Activated CD8-positive, alpha-beta memory T cell treated with anti-CD3 and anti-CD28 coated beads for 1 hour (primary cell): Measurements from ENCODE around the gene GMDS.

Experiments
- DNase-seq, 2 donors: peaks; one replicate each; pipeline ENCODE4 v3.0.0-alpha.2; 2020; ENCODE audit warnings: low read depth in 1 of 2; ENCODE audit errors: extremely low read depth in 1 of 2

GMDS gene

DNA sequence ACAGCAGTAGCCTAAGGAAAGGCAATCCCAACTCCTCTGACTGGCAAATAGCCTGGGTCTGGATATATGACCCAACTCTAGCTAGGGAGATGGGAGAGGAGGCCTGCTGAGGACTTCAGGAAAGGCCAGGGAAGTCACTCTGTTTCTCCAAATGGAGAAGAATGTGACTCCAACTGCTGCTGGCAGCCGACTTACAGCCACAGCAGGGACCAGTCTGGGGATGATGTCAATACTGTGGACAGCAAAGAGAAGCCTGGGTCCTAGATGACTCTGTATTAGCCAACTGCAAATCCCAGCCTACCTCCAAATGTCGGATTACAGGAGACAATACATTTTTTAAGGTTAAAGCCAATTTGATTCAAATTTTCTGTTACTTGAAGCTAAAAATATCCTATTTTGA lies 403.1 kb downstream of the GMDS start:
- no peak for DNase-seq

GRCh38 chr6:1841136-1841535 lies 404.3 kb downstream of the GMDS start:
- DNase-seq = no peak

GRCh38 chr6:1840491-1841121 lies 404.8 kb downstream of the GMDS start:
- no peak for DNase-seq

DNA sequence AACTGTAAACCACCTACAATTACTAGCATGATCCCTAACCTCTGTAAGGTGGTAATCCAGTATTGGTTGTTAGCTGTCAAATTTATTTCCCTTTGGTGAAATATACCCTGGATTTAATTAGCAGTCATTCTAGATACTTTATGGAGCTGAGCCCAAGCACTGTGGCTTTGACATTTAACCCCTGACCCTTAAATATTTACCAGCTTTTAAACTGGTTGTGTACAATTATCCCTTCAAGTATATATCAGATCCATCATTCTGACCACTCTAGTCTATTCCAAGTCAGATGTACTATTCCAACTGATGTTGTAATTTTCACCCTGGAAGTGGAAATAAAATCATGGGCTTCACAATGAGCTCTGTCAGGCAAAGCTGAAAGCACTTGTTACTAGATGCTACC lies 406.0 kb downstream of the GMDS start:
- no peak for DNase-seq

- DNase-seq = no peak
These were observed 406.7 kb downstream of the GMDS start for GRCh38 chr6:1838604-1839213.

DNA sequence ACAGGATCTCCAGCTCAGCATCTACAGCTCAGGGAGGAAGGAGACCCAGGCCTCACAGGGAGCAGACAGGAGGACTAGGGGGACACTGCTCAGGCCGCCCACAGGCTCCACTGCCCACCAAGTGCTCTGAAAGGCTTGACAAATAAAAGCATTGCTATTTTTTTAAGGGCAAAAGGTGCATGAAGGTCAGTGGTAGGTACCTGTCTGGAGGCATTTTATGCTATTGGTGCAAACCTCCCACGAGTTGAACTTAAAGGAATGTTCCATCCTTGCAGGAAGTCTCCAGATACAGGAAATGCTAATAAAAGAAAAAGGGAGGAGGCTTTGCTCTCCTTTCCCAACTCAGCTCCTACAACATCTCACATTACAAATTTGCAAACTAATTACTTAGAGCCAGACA lies 407.6 kb downstream of the GMDS start:
- no peak for DNase-seq

DNA sequence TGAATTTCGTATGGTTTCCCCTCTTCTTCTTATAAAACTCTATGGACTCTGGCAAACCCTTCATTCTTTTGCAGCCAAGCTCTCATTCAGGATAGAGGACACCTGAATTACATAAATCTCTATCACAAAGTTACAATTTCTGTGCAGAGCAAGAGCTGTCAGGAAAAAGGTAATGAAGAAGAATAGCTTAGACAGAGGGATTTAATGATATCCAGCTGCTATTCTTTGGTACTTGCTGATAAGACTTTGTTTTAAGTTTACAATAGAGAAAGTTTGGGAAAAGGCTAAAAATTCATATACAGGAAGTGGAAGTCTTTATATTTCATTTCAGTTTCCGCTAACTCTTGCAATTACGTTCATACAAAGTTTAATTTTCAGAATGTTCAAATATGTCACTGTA lies 408.7 kb downstream of the GMDS start:
- no peak for DNase-seq

GRCh38 chr6:1834646-1835516 lies 410.5 kb downstream of the GMDS start:
- no peak for DNase-seq

DNA sequence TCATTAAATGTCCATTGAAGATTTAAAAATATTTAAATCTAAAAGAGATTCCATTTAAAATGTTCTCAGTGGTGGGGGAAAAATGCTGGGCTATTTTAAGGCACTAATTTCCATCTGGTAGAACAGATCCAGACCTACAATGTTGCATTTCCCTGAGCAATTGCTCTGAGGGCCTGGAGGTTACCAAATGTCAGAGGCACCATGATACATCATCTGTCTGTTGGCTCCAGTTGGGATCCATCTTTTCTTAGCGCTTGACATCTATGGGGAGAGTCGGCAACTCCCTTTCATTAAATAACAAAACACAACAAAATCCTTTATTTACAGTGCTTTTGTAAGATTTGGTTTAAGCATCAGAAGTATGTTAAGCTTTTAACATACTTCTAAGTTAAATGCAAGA lies 411.2 kb downstream of the GMDS start:
- no peak for DNase-seq

GRCh38 chr6:1832844-1833787 lies 412.3 kb downstream of the GMDS start:
- no peak for DNase-seq

GRCh38 chr6:1832358-1832757 lies 413.0 kb downstream of the GMDS start:
- no peak for DNase-seq

DNA sequence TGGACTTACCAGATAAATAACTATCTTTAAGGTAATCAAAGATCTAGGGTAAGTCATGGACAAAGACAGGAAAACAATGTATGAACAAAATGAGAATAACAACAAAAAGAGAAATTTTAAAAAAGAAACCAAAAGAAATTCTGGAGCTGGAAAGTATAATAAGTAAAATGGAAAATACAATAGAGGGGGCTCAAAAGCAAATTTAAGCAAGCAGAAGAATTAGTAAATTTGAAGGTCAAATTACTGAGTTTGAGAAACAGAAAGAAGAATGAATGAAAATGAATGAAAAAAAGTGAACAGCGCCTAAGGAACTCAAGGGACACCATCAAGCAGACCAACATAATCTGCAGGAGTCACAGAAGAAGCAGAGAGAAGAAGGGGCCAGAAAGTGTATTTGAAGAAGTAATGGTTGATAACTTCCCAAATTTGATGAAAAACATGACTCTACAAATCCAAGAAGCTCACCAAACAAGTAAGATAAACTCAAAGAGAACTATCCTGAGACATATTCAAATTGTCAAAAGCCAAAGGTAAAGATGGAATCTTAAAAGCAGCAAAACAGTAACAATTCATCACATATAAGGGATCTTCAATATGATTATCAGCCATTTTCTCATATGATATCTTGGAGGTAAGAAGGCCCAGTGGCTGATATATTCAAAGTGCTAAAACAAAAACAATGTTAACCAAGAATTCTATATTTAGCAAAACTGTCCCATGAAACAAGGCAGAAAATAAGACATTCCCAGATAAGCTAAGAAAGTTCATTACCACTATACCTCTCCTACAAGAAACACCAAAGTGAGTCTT lies 417.2 kb downstream of the GMDS start:
- DNase-seq = no peak

DNA sequence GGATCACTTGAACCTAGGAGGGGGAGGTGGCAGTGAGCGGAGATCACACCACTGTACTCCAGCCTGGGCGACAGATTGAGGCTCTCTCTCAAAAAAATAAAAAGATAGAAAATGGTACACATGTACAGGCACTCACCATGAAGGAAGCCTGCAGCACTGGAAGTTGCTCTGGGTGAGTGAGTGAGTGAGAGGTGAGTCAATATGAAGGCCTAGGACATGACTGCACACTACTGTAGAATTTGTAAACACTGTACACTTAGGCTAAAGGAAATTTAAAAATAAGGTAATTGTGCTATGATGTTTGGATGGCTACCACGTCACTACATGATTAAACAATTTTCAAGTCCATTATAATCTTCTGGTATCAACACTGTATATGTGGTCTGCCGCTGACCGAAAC lies 419.5 kb downstream of the GMDS start:
- no peak for DNase-seq

DNA sequence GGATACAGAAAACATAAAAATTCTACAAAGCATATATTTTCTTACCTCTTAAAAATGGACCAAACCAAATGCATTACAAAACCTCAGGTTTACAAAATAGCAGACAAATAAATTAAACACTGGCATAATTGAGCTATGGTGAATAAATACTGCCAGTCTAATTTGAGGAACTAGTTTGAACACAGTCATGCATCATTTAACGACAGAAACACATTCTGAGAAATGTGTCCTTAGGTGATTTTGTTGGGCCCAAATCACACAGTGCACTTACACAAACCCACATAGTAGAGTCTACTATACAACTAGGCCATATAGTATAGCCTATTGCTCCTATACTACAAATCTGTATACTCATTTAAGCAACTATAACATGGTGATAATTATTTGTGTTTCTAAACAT lies 420.1 kb downstream of the GMDS start:
- DNase-seq = no peak

DNA sequence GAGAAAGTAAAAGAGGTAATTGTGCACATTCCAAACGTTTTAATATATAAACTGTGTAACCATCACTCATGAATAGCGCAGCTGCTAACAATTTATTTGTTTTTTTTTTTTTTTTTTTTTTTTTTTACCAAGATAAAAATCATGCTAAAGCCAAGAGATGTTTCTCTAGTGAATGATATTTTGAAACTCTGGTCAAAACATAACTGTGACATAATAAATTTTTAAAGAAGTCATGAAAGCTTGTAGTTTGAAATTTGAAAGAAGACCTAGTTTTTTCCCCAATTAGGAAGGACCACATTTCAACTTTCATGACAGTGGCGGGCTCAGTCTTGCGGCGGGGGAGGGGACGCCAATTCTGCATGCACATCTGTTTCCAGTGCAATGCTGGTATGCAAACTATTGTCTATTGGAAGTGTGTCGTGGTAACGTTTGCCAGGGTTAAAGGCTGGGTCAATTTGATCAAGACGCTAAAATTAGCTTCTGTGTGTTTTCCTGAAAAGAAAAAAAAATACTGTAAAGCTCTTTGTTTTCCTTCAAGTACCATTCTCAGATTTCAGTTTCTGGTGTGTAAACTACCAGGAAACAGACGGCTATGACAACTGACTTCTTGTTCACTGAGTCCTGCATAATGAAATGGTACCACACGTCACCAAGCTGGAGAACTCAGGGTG lies 423.8 kb downstream of the GMDS start:
- DNase-seq = no peak

DNA sequence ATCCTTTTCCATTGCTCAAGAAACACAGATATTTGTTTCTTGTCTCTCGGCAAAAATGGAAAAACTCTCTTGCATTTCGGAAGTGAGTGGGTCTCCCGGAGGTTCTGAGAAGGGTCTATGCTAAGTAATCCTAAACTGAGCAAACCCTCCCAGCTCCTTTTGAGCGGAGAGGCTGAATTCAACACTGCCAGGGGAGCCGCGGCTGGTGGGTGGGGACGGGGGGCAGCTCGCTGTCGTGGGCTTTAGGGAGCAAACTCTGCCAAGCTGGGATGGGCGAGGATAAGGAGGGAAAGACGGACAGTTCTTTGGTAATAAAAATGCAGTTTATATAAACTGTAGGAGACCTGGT lies 424.3 kb downstream of the GMDS start:
- DNase-seq = no peak

DNA sequence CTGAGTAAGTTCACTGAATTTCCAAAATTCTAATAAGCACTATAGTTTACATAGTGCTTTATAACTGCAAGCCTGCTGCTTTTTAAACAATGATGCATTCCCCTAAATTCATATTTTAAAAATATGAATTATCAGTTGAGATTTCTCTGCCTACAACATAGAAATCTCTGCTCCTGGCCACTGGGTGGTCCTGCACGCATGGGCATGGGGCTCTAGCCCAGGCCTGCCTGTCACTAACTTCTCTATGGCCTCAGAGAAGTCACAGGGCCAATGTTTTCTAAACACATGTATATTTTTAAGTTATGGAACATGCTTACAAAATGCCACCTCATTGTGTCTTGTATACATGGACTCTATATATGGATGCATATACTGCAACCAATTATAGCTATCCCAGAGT lies 424.7 kb downstream of the GMDS start:
- DNase-seq = no peak

DNA sequence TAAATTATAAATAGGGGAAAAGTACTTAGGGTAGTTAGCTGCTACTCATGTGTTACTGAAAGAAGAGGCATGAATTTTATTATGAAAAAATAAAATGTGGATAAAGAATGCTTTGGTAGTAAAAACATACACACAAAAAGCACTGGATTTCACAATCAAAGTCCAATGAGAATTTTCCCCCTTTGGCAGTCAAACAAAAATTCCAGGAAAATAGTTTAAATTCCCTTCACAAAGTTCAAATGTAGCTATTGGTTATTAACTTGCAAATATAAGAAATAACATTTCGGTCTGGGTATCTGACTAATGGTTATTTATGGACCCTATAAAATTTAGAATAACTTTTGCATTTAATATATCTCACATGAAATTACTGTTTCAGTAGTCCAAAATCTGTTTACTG lies 425.2 kb downstream of the GMDS start:
- DNase-seq = no peak

DNA sequence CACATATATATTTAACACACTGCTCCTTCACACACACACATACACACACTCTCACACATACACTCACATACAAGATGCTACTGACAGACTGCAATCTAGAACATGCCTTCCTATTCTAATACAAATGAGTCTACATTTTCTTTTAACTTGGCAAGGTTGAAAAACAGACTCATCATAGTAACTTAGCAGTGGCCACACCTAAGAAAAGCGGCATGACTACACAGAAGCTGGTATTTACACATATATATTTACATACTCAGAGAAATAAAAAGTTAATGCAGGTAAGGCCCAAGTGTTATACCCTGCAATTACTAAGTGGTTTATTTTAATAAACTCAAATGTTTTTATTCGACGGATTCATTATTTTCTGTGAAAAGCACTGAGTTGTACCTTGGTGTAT lies 426.4 kb downstream of the GMDS start:
- DNase-seq = no peak
